ENCODE data around the gene MYH7.
"Not testable (repeated sequence)": the region's sequence is repeated elsewhere in the genome, so short reads cannot be mapped to it uniquely, and the experiment has no call there.

MYH7 gene

DNA sequence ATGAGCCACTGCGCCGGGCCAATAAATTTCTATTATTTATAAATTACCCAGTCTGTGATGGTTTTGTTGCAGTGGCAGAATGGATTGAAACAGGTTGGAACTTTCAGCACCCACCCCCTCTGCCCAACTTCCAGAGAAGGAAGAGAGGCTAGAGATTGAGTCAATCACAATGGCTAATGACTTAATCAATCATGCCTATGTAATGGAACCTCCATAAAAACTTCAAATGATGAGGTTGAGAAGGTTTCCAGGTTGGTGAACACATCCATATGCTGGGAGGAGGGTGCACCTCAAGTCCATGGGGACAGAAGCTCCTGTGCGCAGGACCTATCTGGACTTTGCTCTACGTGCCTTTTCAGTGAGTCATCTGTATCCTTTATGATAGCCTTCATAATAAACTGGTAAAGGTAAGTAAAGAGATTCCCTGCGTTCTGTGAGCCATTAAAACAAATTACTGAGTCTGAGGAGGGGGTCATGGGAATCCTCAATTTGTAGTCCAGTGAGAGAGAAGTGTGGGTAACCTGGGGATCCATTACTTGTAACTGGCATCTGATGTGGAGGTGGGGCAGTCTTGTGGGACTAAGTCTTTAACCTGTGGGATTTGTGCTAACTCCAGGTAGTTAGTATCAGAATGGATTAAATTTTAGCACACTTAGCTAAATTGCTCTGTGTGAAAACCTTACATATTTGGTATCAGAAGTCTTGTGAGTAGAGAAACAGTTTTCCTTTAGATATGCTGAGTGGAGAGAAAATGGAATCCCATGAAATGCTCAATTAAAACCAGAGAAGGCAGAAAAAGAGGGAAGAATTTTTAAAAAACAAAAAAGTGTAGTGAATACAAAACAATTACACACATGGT lies 22.4 kb upstream of the MYH7 start:
- Histone ChIP-seq H3K4me3 (replicated peaks; ENCODE audit: insufficient read depth, low read length) (no peak overlapping the region), H3K27me3 (ENCODE audit: insufficient read depth, poor library complexity, severe bottlenecking) (peaks cover 6% of the 10 kb centered on the region), H3K27ac (replicated peaks) (no peak overlapping the region)
- no peak for DNase-seq (ENCODE audit: low read depth in 1 of 2, low spot score in 1 of 2)
- TF ChIP-seq POLR2AphosphoS5 (IDR thresholded peaks at IDR 0.05; ENCODE audit: low read depth) (no peak), SPI1 (IDR thresholded peaks at IDR 0.05; ENCODE audit: borderline replicate concordance, low read depth) (no peak)
- TF ChIP-seq, protein P1, sequence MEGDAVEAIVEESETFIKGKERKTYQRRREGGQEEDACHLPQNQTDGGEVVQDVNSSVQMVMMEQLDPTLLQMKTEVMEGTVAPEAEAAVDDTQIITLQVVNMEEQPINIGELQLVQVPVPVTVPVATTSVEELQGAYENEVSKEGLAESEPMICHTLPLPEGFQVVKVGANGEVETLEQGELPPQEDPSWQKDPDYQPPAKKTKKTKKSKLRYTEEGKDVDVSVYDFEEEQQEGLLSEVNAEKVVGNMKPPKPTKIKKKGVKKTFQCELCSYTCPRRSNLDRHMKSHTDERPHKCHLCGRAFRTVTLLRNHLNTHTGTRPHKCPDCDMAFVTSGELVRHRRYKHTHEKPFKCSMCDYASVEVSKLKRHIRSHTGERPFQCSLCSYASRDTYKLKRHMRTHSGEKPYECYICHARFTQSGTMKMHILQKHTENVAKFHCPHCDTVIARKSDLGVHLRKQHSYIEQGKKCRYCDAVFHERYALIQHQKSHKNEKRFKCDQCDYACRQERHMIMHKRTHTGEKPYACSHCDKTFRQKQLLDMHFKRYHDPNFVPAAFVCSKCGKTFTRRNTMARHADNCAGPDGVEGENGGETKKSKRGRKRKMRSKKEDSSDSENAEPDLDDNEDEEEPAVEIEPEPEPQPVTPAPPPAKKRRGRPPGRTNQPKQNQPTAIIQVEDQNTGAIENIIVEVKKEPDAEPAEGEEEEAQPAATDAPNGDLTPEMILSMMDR (IDR thresholded peaks at IDR 0.05; ENCODE audit: insufficient read depth, low read length): no peak

DNA sequence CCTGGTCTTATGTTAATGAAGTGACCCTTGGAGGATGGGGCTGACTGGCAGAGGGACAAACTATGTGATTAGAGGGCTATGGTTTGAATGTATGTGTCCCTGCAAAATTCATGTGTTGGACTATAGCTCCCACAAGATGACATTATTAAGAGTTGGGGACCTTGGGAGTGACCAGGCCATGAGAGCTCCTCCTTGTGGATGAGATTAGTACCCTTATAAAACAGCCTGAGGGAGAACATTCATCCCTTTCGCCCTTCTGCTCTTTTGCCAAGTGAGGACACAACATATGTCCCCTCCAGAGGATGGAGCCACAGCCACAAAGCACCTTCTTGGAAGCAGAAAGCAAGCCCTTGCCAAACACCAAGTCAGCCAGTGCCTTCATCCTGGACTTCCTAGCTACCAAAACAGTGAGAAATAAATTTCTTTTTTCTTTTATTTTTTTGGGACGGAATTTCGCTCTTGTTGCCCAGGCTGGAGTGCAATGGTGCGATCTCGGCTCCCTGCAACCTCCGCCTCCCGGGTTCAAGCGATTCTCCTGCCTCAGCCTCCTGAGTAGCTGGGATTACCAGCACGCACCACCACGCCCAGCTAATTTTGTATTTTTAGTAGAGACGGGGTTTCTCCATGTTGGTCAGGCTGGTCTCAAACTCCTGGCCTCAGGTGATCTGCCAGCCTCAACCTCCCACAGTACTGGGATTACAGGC lies 21.6 kb upstream of the MYH7 start:
- not testable (repeated sequence) for H3K27me3 ChIP-seq (ENCODE audit: insufficient read depth, poor library complexity, severe bottlenecking); DNase-seq (ENCODE audit: low read depth in 1 of 2, low spot score in 1 of 2); H3K27ac ChIP-seq (replicated peaks); H3K4me3 ChIP-seq (replicated peaks; ENCODE audit: insufficient read depth, low read length)

GRCh38 chr14:23454445-23454856 lies 19.0 kb upstream of the MYH7 start:
- TF ChIP-seq, protein P1 (IDR thresholded peaks at IDR 0.05; ENCODE audit: insufficient read depth, low read length): no peak
- TF ChIP-seq SPI1 (IDR thresholded peaks at IDR 0.05; ENCODE audit: borderline replicate concordance, low read depth) (no peak), POLR2AphosphoS5 (IDR thresholded peaks at IDR 0.05; ENCODE audit: low read depth) (no peak), GABPA (IDR thresholded peaks at IDR 0.05; ENCODE audit: low read depth) (no peak), REST (IDR thresholded peaks at IDR 0.05; ENCODE audit: insufficient replicate concordance, low read depth) (no peak)
- no peak for DNase-seq (ENCODE audit: low read depth in 1 of 2, low spot score in 1 of 2)
- Histone ChIP-seq H3K27me3 (ENCODE audit: insufficient read depth, poor library complexity, severe bottlenecking) (peaks cover 2% of the 10 kb centered on the region), H3K4me3 (replicated peaks; ENCODE audit: insufficient read depth, low read length) (no peak overlapping the region), H3K27ac (replicated peaks) (no peak overlapping the region)

DNA sequence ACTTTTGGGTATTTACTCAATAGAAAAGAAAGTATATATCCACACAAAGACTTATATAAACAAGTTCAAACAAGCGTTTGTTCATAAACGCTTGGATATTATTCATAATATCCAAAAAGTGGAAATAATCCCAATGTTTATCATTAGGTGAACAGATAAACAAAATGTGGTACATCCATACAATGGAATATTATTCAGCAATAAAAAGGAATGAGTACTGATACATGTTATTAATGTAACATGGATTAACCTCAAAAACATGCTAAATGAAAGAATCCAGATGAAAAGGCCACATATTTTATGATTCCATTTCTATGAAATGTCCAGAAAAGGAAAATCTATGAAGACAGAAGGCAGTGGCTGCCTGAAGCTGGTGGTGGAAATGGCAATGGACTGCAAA lies 16.8 kb upstream of the MYH7 start:
- Histone ChIP-seq H3K27ac (replicated peaks) (no peak overlapping the region), H3K4me3 (replicated peaks; ENCODE audit: insufficient read depth, low read length) (no peak overlapping the region), H3K27me3 (ENCODE audit: insufficient read depth, poor library complexity, severe bottlenecking) (no peaks in the 10 kb centered on the region)
- DNase-seq (ENCODE audit: low read depth in 1 of 2, low spot score in 1 of 2): no peak
- TF ChIP-seq, protein P1 (IDR thresholded peaks at IDR 0.05; ENCODE audit: insufficient read depth, low read length): no peak
- TF ChIP-seq POLR2AphosphoS5 (IDR thresholded peaks at IDR 0.05; ENCODE audit: low read depth) (no peak), SPI1 (IDR thresholded peaks at IDR 0.05; ENCODE audit: borderline replicate concordance, low read depth) (no peak)

- no peaks in the 10 kb centered on the region for H3K27me3 ChIP-seq (ENCODE audit: insufficient read depth, poor library complexity, severe bottlenecking)
- H3K27ac ChIP-seq (replicated peaks): no peak overlapping the region
- DNase-seq (ENCODE audit: low read depth in 1 of 2, low spot score in 1 of 2): no peak
- TF ChIP-seq, protein P1 (IDR thresholded peaks at IDR 0.05; ENCODE audit: insufficient read depth, low read length): no peak
- no peak for TF ChIP-seq REST (IDR thresholded peaks at IDR 0.05; ENCODE audit: insufficient replicate concordance, low read depth)
- TF ChIP-seq POLR2AphosphoS5 (IDR thresholded peaks at IDR 0.05; ENCODE audit: low read depth): no peak
- no peak for TF ChIP-seq SPI1 (IDR thresholded peaks at IDR 0.05; ENCODE audit: borderline replicate concordance, low read depth)
- TF ChIP-seq GABPA (IDR thresholded peaks at IDR 0.05; ENCODE audit: low read depth): no peak
- no peak overlapping the region for H3K4me3 ChIP-seq (replicated peaks; ENCODE audit: insufficient read depth, low read length)
Observed at GRCh38 chr14:23450379-23450778, 14.9 kb upstream of the MYH7 start.

Measured in HL-60 (cell line).